ENCODE measurements around the gene VDAC2. TPM values are rescaled to one million over a fixed set of nuclear protein-coding genes. Genes with fewer than 3 reads are reported as not detected.

VDAC2 gene
- total and polyA plus RNA-seq, 4 donors = 103 to 183 (median 114) TPM

- intact Hi-C loops (cut with DNase I) = loop anchor here (5.0 kb wide), 2 partner anchors 989 to 994 kb away; no protein-coding TSS in a partner anchor
- H3K27me3 ChIP-seq (ENCODE audit: control insufficient read depth in 1 of 2, insufficient read depth in 2 of 2, low read length in 1 of 2) = no peaks in the 10 kb centered on the region
- H3K27ac ChIP-seq (ENCODE audit: low read depth in 1 of 2, low read length in 2 of 2) = no peak overlapping the region
- DNase-seq (no peak), ATAC-seq (ENCODE audit: low FRiP score) (no peak)
- H3K36me3 ChIP-seq (ENCODE audit: control insufficient read depth in 1 of 2, insufficient read depth in 2 of 2, low read length in 1 of 2) = no peaks in the 10 kb centered on the region
- H3K4me3 ChIP-seq (ENCODE audit: low read length in 2 of 2) = no peak overlapping the region
- WGBS, 2 donors = 50 to 54% methylated on average over 12 of the region's 12 CpGs
- H3K4me1 ChIP-seq (ENCODE audit: control insufficient read depth in 1 of 2, insufficient read depth in 2 of 2, low read length in 2 of 2) = no peaks in the 10 kb centered on the region
- H3K9me3 ChIP-seq (ENCODE audit: control insufficient read depth, low read length) = no peaks in the 10 kb centered on the region
Observed at GRCh38 chr10:75236178-75236825, 25.7 kb downstream of the VDAC2 start.

- H3K36me3 ChIP-seq (ENCODE audit: control insufficient read depth in 1 of 2, insufficient read depth in 2 of 2, low read length in 1 of 2) = no peaks in the 10 kb centered on the region
- DNase-seq = no peak
- ATAC-seq (ENCODE audit: low FRiP score) = no peak
Observed at GRCh38 chr10:75238182-75239095, 27.8 kb downstream of the VDAC2 start.

GRCh38 chr10:75239096-75239790, 28.6 kb downstream of the VDAC2 start:
- no peaks in the 10 kb centered on the region for H3K9me3 ChIP-seq (ENCODE audit: control insufficient read depth, low read length)
- ATAC-seq (ENCODE audit: low FRiP score) (no peak), DNase-seq (no peak)
- intact Hi-C loops (cut with DNase I) = loop anchor here (5.0 kb wide), 2 partner anchors 992 to 997 kb away; no protein-coding TSS in a partner anchor
- 90 to 92% methylated on average over 11 of the region's 11 CpGs for WGBS, 2 donors
- H3K27ac ChIP-seq (ENCODE audit: low read depth in 1 of 2, low read length in 2 of 2) = no peak overlapping the region
- no peak overlapping the region for H3K4me3 ChIP-seq (ENCODE audit: low read length in 2 of 2)
- no peaks in the 10 kb centered on the region for H3K4me1 ChIP-seq (ENCODE audit: control insufficient read depth in 1 of 2, insufficient read depth in 2 of 2, low read length in 2 of 2)
- H3K36me3 ChIP-seq (ENCODE audit: control insufficient read depth in 1 of 2, insufficient read depth in 2 of 2, low read length in 1 of 2) = no peaks in the 10 kb centered on the region
- no peaks in the 10 kb centered on the region for H3K27me3 ChIP-seq (ENCODE audit: control insufficient read depth in 1 of 2, insufficient read depth in 2 of 2, low read length in 1 of 2)

More at GRCh38 chr10:75238182-75239095, 27.8 kb downstream of the VDAC2 start:
- no peak overlapping the region for H3K4me3 ChIP-seq (ENCODE audit: low read length in 2 of 2)
- no peaks in the 10 kb centered on the region for H3K4me1 ChIP-seq (ENCODE audit: control insufficient read depth in 1 of 2, insufficient read depth in 2 of 2, low read length in 2 of 2)
- WGBS, 2 donors = 93 to 95% methylated on average over 37 of the region's 37 CpGs
- intact Hi-C loops (cut with DNase I) = loop anchor here (5.0 kb wide), 2 partner anchors 991 to 996 kb away; no protein-coding TSS in a partner anchor
- H3K27ac ChIP-seq (ENCODE audit: low read depth in 1 of 2, low read length in 2 of 2) = no peak overlapping the region
- no peaks in the 10 kb centered on the region for H3K9me3 ChIP-seq (ENCODE audit: control insufficient read depth, low read length)
- no peaks in the 10 kb centered on the region for H3K27me3 ChIP-seq (ENCODE audit: control insufficient read depth in 1 of 2, insufficient read depth in 2 of 2, low read length in 1 of 2)

GRCh38 chr10:75240329-75241076, 29.9 kb downstream of the VDAC2 start:
- intact Hi-C loops (cut with DNase I) = no loop called here
- ATAC-seq (ENCODE audit: low FRiP score) = no peak
- Histone ChIP-seq H3K27me3 (ENCODE audit: control insufficient read depth in 1 of 2, insufficient read depth in 2 of 2, low read length in 1 of 2) (no peaks in the 10 kb centered on the region), H3K27ac (ENCODE audit: low read depth in 1 of 2, low read length in 2 of 2) (no peak overlapping the region), H3K9me3 (ENCODE audit: control insufficient read depth, low read length) (no peaks in the 10 kb centered on the region), H3K36me3 (ENCODE audit: control insufficient read depth in 1 of 2, insufficient read depth in 2 of 2, low read length in 1 of 2) (no peaks in the 10 kb centered on the region), H3K4me1 (ENCODE audit: control insufficient read depth in 1 of 2, insufficient read depth in 2 of 2, low read length in 2 of 2) (no peaks in the 10 kb centered on the region), H3K4me3 (ENCODE audit: low read length in 2 of 2) (no peak overlapping the region)
- DNase-seq = no peak
- 85 to 87% methylated on average over 12 of the region's 12 CpGs for WGBS, 2 donors

- no peaks in the 10 kb centered on the region for H3K27me3 ChIP-seq (ENCODE audit: control insufficient read depth in 1 of 2, insufficient read depth in 2 of 2, low read length in 1 of 2)
- WGBS, 2 donors = 94 to 97% methylated on average over 10 of the region's 10 CpGs
- no peaks in the 10 kb centered on the region for H3K36me3 ChIP-seq (ENCODE audit: control insufficient read depth in 1 of 2, insufficient read depth in 2 of 2, low read length in 1 of 2)
- H3K27ac ChIP-seq (ENCODE audit: low read depth in 1 of 2, low read length in 2 of 2) = no peak overlapping the region
- H3K4me3 ChIP-seq (ENCODE audit: low read length in 2 of 2) = no peak overlapping the region
- intact Hi-C loops (cut with DNase I) = no loop called here
- ATAC-seq (ENCODE audit: low FRiP score) = no peak
- H3K4me1 ChIP-seq (ENCODE audit: control insufficient read depth in 1 of 2, insufficient read depth in 2 of 2, low read length in 2 of 2) = no peaks in the 10 kb centered on the region
- H3K9me3 ChIP-seq (ENCODE audit: control insufficient read depth, low read length) = no peaks in the 10 kb centered on the region
- DNase-seq = no peak
Observed at GRCh38 chr10:75243426-75243825, 32.8 kb downstream of the VDAC2 start.

- DNase-seq (no peak), ATAC-seq (ENCODE audit: low FRiP score) (no peak)
- WGBS, 2 donors = 76 to 79% methylated on average over 8 of the region's 8 CpGs
- Histone ChIP-seq H3K4me1 (ENCODE audit: control insufficient read depth in 1 of 2, insufficient read depth in 2 of 2, low read length in 2 of 2) (no peaks in the 10 kb centered on the region), H3K4me3 (ENCODE audit: low read length in 2 of 2) (no peak overlapping the region), H3K36me3 (ENCODE audit: control insufficient read depth in 1 of 2, insufficient read depth in 2 of 2, low read length in 1 of 2) (no peaks in the 10 kb centered on the region), H3K27ac (ENCODE audit: low read depth in 1 of 2, low read length in 2 of 2) (no peak overlapping the region), H3K27me3 (ENCODE audit: control insufficient read depth in 1 of 2, insufficient read depth in 2 of 2, low read length in 1 of 2) (no peaks in the 10 kb centered on the region), H3K9me3 (ENCODE audit: control insufficient read depth, low read length) (no peaks in the 10 kb centered on the region)
- intact Hi-C loops (cut with DNase I) = no loop called here
Observed at GRCh38 chr10:75244487-75245353, 34.1 kb downstream of the VDAC2 start.

- WGBS, 2 donors = 87 to 93% methylated on average over 10 of the region's 10 CpGs
Observed at GRCh38 chr10:75245354-75246250, 35.0 kb downstream of the VDAC2 start.

More at GRCh38 chr10:75245354-75246250, 35.0 kb downstream of the VDAC2 start:
- Histone ChIP-seq H3K27me3 (ENCODE audit: control insufficient read depth in 1 of 2, insufficient read depth in 2 of 2, low read length in 1 of 2) (no peaks in the 10 kb centered on the region), H3K4me1 (ENCODE audit: control insufficient read depth in 1 of 2, insufficient read depth in 2 of 2, low read length in 2 of 2) (no peaks in the 10 kb centered on the region), H3K4me3 (ENCODE audit: low read length in 2 of 2) (no peak overlapping the region), H3K27ac (ENCODE audit: low read depth in 1 of 2, low read length in 2 of 2) (no peak overlapping the region), H3K36me3 (ENCODE audit: control insufficient read depth in 1 of 2, insufficient read depth in 2 of 2, low read length in 1 of 2) (no peaks in the 10 kb centered on the region), H3K9me3 (ENCODE audit: control insufficient read depth, low read length) (no peaks in the 10 kb centered on the region)
- no peak for ATAC-seq (ENCODE audit: low FRiP score)
- intact Hi-C loops (cut with DNase I) = no loop called here
- no peak for DNase-seq

Measured in aorta (tissue), 5 donors.